ENCODE results near the gene TCERG1L.
"Not testable (repeated sequence)": the region's sequence is repeated elsewhere in the genome, so short reads cannot be mapped to it uniquely, and the experiment has no call there.

TCERG1L gene, protein sequence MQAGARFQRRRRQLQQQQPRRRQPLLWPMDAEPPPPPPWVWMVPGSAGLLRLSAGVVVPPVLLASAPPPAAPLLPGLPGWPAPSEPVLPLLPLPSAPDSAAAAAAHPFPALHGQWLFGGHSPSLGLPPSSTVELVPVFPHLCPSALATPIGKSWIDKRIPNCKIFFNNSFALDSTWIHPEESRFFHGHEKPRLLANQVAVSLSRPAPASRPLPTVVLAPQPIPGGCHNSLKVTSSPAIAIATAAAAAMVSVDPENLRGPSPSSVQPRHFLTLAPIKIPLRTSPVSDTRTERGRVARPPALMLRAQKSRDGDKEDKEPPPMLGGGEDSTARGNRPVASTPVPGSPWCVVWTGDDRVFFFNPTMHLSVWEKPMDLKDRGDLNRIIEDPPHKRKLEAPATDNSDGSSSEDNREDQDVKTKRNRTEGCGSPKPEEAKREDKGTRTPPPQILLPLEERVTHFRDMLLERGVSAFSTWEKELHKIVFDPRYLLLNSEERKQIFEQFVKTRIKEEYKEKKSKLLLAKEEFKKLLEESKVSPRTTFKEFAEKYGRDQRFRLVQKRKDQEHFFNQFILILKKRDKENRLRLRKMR

DNA sequence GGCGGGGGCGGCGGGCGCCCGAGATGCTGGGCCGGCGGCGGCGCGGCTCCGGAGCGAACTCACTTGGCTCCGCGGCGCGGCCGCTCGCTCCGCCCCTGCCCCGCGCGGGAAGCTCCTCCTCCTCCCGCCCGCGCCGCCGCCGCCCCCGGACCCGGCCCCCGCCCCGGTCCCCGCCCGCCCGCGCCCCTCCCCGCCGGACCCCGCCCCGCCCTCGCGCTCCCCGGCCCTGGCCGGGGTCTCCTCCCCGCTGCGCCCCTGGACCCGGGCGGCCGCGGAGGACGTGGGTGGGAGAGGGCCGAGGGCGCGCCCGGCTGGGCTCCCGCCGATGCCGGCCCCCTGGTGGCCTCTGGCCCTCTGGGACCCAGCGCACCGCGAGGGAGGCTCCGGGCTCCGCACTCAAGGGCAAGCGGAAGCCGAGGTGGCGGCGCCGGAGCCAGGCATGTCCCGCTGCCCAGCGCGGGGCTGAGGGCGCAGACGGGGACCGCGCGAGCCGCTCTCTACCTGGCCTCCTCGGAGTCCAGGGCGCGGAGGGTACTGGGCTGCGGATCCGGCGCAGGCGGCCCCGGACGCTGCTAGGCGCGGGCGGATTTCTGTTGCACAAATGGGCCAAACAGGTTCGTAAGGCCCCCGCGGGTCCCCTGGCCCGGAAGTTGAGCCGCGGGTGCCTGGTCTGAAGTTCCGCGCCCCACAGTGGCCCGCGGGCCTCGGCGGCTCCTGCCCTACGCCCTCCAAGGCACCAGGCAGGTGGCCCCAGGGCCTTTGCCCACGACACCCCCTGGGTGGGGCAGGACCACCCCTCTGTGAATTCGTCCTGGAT, at the start of gene TCERG1L:
Gene TCERG1L, minus strand, starts transcription at position 61 of the 817 bp plus-strand sequence. CDS start 86 bp downstream, outside the sequence.
- DNase-seq (ENCODE audit: low read depth): no peak

DNA sequence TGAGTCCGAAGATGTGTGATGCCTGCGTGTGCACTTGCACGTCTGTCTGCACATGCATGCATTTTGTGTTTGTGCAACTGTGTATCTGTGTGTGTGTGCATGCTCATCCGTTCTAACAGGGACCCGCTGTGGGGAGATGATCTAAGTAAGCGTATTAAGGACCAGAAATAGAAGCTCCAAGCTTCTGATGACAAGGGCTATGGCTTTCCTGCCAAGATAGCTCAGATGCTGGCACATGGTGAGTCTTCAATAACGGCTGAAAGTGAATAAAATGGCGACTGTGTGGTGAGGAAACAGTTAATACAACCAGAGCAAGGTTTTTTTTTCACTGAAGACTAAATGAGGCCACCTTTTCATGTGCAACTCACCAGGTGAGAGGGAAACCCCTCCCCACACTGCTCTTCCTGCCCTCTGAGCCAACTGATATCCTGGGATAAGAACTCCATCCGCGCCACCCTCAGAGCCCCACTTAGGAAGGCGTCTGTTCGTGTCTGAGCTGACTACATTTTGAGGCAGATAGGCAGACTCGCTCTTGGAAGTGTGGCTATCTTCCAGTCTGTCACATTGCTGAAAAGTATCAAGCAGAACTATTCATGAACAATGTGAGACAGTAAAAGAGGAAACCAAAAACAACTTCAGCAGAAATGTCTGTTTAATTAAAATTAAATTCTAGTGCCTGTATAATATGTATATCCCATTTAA, 47.4 kb upstream of the TCERG1L start:
- DNase-seq (ENCODE audit: low read depth): no peak

DNA sequence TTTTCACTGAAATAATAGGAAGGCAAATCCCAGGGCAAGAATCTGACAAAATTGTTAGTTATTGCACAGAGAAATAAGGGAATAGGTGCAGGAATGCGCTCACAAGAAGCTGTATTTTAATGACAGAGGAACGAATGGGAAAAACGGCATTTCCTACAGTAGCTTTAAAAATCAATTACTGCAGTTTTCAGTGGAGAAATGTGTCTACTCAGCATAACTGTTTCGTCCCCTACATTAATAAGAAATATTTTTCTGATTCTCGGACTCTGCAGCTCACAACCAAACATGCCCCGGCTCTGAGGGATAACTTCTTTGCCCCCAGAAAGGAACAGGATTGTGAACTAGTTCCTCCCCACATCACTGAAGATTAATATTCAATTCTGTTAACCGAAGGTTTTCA, 44.9 kb upstream of the TCERG1L start:
- no peak for DNase-seq (ENCODE audit: low read depth)

DNA sequence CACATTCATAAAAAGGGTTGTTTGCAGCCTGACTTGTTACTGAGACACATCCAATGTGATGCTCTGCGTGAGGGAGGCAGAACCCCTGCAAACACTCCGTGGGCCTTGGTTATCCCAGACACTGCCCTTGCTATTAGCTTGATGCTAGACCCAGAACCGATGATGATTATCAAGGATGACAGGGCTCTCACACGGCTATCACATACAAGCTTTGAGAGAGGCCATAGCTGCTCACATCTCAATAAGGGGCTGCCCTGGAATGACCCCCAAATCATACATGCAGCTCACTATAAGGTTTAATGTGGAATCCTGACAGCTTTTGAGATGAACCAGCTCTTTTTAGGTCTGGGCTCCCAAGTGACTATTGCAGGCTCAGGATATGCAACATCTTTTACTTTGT, 44.4 kb upstream of the TCERG1L start:
- no peak for DNase-seq (ENCODE audit: low read depth)

DNA sequence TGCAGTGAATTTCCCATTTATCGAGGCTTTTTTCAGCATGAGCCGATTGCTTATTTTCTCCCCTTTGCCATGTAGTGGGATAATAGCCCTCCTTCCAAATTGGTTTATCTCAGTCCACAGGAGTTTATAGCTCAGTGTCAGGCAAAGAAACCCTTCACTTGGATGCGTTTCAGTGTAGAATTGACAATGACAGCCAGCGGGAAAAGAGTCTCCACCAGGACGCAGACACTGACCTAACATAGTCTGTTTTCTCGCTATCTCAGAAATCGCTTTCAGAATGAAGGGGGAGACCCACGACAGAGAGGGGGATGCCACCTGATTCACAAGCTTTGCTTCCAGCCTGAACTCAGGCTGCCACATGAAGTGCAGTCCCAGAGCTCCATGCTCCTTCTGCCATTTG, 43.5 kb upstream of the TCERG1L start:
- no peak for DNase-seq (ENCODE audit: low read depth)

DNA sequence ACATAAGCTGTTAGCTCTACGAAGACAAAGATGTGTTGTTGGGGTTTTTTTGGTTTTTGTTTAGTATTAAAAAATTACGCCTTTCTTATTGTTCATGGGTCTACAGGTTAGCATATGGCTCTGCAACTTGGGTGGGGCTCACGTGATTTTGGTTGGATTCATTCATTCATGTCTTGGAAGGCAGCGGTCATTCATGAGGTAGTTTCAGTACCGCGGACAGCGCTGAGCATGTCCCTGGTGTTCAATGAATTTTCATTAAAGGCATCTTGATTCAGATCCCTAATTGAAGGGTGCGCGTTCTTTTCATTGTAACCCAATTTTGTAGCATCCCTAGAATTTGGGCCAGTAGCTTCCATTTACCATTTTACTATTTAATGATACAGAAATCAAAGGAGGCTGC, 42.9 kb upstream of the TCERG1L start:
- no peak for DNase-seq (ENCODE audit: low read depth)

DNA sequence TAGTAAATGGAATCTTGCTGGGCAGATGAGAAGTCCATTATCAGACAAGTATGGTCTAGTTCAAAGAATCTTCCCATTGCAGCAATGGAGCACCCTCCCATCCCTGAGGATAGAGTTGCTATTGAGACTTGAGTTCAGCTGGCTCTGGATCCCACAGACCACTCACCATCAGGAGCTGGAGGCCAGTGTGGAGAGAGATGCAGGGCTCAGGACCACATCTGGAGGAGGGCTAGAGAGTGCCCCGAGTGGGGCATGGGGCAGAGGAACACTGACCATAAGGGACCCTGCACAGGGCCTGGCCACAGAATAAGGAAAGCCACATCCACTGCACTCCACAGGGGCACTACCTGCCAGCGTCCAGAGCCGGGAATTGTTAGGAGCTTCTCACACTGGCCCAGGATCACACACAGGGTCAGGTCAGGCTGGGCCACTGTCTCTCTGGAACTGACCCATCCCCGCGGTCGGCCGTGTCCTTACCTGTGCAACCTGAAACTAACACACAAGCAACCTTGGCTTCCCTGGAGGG, 41.3 kb upstream of the TCERG1L start:
- DNase-seq (ENCODE audit: low read depth): no peak

DNA sequence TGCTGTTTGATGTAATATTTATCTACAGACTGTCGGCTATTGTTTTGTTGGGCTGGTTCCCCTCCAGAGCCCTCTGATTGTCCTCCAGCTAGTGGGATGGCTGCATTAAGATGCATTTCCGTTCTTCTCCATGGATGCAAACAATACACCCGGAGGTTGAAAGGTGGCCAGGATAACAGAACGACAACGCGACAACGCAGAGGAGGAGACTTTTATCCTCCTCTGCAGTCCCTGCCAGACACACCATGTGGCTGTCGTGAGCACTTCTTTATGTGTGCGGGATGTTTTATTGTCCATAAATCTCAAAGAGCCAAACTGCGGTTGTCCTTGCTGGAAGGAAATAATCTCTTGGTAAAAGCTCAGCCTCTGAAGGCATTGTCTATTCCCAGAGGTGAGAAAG, 39.1 kb upstream of the TCERG1L start:
- no peak for DNase-seq (ENCODE audit: low read depth)

DNA sequence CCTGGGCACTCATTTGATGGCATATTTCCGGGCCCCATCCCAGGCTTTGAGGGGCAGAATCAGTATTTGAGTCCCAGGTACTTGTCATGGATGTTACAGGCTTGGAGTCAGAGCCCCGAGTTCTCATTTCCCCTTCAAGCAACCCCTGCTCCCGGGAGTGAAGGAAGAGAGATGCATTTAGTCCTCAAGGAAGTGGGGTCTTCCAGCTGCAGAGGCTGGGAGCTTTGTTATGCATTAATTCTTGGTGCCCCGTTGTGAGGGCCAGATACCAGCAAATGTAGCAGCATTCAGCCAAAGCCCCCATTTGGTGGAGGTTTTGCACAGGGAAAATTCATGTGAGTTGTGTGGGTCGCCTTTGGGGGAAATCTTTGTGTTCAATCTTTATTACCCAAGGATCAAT, 38.7 kb upstream of the TCERG1L start:
- DNase-seq (ENCODE audit: low read depth): no peak

DNA sequence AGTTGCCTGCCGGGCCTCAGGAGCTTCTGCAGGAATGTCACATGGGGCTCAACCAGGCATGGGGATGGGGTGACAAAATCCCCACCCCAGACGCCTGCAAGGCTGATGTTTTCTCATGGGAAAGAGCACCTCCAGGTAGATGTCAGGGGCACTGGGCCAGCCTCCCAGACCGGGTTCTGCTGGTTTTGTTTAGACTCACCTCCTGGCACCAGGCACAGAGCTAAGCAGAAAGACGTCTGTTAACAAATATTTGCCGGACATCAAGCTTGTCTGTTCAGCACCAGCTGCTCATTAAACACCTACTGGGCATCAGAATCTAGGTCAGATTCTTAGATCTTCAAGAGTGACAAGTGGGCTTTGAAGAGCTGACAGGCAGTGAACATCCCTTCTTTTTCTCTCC, 34.9 kb upstream of the TCERG1L start:
- no peak for DNase-seq (ENCODE audit: low read depth)

DNA sequence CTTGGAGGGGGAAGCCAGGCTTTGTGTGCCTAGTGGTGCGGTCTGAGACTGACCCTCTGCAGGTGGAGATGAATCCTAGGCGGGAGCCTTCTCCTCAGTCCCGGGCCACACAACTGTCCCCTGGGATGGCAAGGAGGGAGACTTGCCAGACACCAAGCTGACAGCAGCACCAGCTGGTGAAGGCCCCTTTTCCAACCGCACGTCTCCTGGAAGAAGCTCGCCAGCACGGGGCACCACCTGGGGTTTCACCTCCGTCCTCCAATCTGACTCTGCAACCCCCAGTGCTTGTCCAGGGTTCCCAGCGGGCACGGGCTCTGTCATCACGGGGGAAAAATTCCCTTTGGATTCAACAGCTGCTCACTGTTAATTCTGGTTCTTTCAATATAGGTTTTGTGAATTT, 34.2 kb upstream of the TCERG1L start:
- DNase-seq (ENCODE audit: low read depth): no peak

DNA sequence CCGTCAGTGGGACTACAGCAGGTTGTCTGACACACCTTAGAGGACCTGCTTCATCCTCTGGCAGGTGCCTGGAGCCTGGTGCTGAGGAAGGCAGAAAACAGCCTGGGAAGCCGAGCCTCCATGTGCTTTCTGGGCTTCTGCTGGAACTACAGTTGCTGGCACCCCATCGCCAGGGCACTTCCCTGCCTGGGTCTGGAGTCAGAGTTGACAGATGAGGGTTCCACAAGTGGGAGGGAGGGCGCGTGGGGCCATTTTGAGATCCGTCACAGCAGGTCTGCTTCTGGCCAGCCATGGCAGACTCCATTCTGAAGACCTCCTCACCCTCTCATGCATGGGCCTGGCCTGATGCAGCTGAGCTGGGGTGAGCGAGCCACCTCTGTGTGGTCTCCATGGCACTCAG, 33.2 kb upstream of the TCERG1L start:
- DNase-seq (ENCODE audit: low read depth): no peak

DNA sequence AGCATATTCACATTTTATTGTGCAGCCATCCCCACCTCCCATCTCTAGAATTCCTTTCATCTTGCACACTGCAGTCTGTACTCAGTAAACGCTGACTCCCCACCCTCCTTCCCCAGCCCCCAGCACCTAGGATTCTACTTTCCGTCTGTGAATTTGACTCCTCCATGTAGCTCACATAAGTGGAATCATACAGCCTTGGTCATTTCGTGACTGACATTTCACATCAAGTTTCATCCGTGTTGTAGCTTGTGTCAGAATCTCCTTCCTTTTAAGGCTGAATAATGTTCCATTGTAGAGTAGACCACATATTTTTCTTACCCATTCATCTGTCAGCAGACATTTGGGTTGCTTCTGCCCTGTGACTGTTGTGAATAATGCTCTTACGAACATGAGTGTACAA, 26.2 kb upstream of the TCERG1L start:
- no peak for DNase-seq (ENCODE audit: low read depth)

DNA sequence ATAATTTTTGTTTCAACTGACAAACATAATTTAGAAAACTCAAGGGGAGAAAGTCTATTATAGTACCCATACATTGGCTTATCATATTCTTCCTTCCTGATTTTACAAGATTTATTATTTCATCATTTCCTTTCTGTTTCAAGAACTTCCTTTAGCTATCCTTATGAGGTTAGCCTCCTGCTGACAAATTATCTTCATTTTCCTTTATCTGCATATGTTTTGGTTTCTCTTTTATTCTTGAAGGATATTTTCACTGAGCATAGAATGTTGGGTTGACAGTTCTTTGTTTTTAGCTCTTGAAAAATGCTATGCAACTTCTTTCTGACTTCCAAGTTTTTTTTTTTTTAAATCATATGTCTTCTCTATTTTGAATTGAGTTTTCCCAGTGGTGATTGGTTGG, 21.3 kb upstream of the TCERG1L start:
- no peak for DNase-seq (ENCODE audit: low read depth)

DNA sequence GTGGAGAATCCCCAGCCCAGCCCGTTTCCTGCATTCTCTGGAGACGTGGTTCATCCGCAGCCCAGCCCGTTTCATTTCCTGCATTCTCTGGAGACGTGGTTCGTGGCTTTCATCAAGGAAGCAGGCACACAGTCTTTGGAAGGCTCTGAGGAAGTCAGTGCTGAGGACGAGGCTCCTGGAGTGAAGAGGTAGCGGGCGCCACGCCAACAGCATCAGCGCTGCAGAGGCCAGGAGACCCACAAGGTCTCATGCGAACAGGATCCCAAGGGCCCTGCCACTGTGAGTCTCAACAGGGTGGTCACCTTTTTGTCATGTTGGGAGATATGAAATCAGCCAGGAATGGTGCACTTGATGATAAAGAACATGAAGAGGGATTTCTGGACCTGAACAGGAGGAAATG, 12.4 kb upstream of the TCERG1L start:
- DNase-seq (ENCODE audit: low read depth): no peak

DNA sequence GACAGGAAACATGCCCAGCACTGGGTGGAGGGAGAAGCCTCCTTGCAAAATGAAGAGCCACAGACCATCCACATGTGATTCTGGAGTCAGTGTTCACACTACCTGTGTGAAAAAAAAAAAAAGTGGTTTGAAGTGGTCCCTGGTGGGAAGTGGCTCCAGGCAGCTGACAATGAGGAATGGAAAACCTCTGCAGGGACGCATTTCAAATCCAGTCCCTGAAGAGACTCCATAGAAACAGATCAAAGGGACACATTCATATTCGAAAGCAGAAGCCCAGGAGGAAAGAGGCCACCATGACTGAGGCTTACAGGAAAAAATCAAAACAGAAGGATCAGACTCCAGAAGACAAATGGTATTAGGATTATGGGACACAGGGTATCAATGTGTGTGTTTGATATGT, 11.5 kb upstream of the TCERG1L start:
- DNase-seq (ENCODE audit: low read depth): no peak

DNA sequence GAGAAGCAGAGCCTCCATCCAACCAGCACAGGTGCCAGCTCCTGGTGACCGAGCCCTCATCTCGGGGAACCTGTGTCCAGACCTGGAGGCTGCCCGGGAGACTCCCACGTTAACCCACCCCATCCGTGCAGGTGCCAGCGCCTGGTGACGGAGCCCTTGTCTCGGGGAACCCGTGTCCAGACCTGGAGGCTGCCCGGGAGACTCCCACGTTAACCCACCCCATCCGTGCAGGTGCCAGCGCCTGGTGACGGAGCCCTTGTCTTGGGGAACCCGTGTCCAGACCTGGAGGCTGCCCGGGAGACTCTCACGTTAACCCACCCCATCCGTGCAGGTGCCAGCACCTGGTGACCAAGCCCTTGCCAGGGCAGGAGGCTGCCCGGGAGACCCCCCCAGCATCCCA, 11.1 kb upstream of the TCERG1L start:
- not testable (repeated sequence) for DNase-seq (ENCODE audit: low read depth)

DNA sequence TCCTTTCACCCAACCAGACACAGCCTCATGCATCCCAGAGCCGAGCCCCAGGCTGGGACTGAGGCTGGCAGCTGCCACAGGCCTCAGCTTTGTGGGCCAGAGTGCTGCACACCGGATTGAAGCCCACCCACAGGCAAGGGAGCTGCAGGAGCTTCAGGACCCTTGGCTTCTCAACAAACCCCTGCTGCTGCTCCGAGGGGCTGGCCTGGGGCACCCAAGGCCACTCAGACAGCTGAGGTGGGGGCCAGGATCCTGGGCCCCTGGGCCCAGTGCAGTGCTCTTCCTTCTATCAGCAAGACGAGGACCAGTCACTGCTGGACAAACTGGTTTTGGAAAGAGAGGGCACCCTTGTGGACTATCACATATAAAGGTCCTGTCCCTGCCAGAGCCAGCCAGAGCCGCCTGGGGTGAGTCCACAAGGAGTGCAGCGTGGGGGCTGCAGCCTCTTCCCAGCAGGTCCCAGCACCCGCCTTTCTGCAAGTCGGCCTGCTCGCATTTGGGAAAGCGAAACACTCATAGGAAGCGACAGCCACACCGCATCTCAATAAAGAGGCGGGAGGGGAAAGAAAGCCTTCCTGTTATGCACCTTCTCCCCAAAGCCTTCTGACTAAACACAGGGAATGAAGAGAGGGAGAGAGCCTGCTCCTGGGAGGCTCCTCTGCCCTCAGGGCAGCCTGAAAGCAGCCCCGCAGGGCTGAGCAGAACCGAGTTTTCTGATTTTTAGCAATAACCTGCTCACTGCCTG, 9.5 kb upstream of the TCERG1L start:
- no peak for DNase-seq (ENCODE audit: low read depth)

DNA sequence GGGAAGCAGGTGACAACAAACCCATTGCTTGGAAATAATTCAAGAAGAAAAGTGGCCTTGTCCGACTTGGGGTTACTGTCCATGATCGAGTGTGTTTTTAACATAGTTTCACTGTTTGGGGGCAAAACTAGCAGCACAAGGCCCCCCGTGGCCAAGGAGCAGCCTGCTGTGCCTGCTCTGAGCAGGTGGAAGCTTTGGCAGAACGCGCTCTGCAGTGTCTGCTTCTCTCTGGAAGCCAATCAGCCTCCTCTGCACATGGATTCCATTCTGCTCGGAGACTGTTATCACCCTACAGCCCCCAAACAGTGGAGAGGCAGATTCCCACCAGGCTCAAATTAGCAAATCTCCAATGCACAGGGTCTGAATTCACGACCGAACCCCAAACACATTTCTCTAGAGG, 7.3 kb upstream of the TCERG1L start:
- DNase-seq (ENCODE audit: low read depth): no peak

DNA sequence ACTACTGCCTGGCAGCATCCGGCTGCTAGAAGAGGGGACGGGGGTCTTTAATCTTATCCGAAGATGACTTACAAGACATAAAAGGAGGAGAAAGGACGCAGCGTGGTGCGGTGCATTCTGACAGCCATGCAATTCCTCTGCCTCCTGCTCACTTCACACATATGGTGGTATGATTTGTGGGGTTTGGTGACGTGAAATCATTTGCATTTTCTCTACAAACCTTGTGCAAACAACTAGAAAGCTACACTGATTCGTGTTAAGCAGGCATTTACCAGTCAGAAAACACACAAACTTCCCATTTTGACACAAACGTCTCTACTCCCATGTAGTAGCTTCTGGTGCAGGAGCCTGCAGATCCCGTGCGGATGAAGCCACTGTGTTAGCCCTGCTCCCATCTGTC, 6.8 kb upstream of the TCERG1L start:
- no peak for DNase-seq (ENCODE audit: low read depth)

DNA sequence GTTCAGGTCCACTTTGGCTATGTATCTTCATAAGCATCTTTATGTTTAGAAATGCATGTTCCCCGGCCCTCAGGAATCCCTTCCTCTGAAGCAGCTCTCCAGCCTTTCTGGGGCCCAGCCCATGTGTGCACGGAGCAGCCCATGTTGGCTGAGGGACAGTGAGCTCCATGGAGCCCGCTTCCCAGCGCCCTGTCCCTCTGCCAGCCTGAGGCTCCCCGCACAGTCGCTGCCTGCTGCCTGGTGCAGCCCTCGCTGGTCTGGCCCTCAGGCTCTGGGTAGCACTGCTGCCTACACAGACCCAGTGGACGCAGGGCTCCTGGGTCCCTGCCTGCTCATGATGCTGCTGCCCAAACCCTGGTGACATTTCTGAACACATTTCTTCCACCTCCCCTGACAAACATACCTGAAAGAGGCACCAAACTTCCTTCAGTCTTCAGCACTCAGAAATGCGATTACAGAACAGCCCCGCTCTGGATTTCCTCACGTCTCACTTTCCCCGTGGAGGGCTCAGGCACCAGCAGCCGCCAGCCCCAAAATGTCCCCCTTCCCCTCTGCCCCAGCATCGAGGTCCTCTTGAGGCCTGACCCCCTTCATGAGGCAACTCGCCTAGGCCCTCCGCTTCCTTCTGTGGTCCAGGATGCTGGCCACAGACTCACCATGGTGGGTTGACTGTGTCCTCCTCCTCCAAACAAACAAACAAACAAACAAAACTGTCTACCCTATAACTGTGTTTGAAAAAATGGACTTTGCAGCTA, 5.0 kb upstream of the TCERG1L start:
- DNase-seq (ENCODE audit: low read depth): no peak

Data from stimulated activated CD8-positive, alpha-beta memory T cell treated with anti-CD3 and anti-CD28 coated beads, Interleukin-15, amount 100 ng/mL, for 24 hours (primary cell).